Activated CD8-positive, alpha-beta memory T cell treated with anti-CD3 and anti-CD28 coated beads, Interleukin-2, amount 50 U/mL, for 24 hours (primary cell): Measurements from ENCODE around the gene CPE.
"Not testable (repeated sequence)": the region's sequence is repeated elsewhere in the genome, so short reads cannot be mapped to it uniquely, and the experiment has no call there.

Experiments used
- DNase-seq: peaks from one replicate; pipeline ENCODE4 v3.0.0-alpha.2; 2020; ENCODE audit errors: extremely low read depth

Gene CPE

DNA sequence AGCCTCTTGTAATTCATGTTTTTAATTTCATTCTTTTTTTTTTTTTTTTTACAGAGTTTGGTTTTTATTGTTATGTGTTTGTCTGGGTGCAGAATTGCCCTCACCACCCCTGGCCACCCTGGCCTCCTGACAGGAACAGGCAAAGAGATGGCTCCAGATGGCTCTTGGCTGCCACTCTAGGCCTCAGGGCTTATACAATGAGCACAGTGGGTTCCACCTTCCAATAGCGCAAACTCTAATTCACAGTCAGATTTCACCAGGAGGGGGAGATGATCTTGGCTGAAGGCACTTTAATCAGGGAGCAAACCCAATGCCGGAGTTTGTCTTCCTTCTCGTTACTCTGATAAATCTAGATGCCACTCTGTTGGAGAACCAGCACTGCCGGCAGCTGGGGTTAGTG lies 24.8 kb downstream of the CPE start:
- DNase-seq, result no peak

GRCh38 chr4:165404080-165404479 lies 25.3 kb downstream of the CPE start:
- DNase-seq, result no peak

DNA sequence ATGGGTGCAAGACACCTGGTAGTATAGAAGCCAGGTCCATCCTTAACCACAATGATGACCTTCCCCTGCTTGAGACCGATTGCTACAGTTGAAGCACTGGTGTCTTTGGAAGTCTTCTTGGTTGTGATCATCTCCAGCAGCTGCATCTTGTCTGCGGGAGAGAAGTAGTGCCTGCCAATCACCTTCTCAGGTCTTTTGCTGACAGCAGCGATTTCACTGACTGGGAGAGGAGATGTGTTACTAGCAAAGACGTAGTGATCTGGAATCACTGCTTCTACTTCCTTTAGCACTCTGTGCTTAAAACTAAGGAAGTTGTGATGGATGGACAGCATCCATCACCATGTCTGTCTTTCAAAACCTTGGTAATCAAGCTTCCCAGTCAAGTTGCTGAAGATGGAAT lies 25.9 kb downstream of the CPE start:
- DNase-seq, result no peak

DNA sequence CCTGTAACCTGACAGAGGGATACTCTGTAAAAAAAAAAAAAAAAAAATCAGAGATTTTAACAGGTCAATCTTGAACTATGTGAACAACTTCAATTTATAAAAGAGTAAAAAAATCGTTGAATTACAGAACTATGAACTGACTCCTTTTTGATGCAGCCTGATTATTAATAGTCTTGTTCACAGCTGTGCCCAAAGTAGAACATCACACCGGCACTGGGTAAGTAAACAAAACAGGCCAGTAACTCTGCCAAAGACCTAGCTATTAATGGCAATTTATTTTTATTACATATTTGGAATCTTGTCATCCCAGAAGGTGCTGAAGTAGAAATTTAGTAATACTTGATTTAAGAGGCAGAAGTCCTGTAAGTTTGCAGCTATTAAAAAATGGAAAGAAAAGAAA lies 31.4 kb downstream of the CPE start:
- DNase-seq, result no peak

DNA sequence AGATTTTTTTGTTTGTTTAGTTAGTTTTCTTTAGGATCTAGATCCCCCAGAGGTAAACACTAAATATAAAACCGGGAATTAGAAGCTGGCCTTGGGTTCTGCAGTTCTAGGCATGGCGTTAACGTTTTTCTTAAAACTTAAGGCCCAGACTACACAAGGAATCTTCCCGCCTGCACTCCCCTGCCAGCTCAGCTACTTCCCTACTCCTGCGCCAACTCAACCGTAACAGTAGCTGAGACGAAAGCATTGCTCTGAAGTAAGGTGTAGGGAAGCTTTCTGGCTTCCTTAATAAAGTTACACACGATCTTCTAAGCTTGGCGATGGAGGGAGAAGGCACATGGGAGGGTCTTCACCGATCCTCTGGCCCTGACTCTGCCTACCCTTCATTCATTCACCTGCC lies 37.1 kb downstream of the CPE start:
- DNase-seq, result no peak

DNA sequence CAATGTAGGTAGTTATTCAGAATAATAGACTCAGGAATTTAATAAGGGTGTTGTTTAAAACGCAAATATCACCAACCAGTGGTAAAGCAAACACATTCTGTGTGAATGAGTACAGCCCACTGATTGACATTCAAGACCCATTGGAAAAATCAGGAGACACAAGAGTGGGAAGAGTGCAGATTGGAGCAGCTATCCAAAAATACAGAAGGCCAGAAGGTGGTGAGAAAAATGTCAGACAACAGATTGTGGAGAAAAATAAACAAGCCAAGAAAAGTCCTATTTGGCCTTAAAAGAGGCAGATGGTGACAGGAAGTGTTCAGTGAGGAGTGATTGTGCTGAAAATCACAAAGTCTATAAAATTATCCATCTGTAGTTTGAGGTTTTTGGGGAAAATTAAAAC lies 39.3 kb downstream of the CPE start:
- no peak for DNase-seq

- no peak for DNase-seq
Observed at GRCh38 chr4:165425629-165426028, 46.8 kb downstream of the CPE start.

DNA sequence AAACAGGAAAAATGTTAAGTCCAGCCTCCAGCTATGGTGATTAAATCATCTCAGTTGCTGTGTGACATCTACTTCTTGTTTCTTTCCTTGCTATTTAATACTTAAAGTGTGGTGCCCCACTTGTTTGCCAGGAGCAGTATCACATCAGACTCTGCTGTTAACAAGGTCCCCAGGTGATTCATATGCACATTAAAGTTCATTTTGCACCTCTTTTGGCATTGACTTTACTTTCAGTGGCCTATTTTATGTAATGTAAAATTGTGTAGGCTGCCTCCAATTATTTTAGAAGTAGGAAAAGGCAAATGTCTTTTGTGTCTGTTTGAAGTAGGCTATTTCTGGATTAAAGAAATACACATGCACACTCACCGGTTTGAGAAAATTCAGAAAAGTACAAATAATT lies 47.5 kb downstream of the CPE start:
- no peak for DNase-seq

GRCh38 chr4:165426823-165427222 lies 48.0 kb downstream of the CPE start:
- no peak for DNase-seq

DNA sequence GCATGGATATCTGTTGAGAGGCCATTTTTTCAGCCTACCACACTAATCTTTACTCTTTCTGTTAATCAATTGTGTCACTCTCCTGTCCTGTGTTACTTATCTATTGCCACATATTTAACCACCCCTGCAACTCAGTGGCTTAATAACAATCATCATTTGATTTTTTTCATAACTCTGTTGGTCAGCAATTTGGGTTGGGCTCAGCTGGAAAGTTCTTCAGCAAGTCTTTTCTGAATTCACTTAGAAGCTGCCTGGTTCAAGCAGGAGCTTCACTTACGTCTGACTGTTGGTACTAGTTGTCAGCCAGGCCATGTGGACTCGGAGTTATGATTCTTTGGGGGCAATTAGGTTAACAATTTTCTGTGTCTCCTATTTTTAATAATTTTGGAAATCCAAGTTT lies 50.1 kb downstream of the CPE start:
- DNase-seq, result no peak

GRCh38 chr4:165433529-165433928 lies 54.7 kb downstream of the CPE start:
- DNase-seq, result no peak

- no peak for DNase-seq
Observed at GRCh38 chr4:165437691-165438090, 58.9 kb downstream of the CPE start.

DNA sequence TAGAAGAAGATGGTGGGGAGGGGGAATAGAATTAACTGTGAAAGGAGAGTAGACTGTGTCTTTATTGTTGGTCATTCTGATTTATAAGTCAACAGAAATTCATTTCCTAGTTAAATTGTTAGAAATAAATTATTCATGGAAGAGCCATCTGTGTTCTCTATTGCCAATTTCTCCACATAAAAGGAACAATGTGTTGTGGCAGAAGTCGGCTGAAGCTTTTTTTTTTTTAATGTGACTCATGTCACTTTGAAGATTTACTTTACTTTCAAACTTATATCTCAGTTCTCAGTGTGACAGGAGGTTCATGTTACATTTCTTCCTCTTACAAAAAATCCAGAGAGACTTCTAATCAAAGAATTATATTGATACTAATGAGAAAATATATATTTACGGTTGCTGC lies 60.5 kb downstream of the CPE start:
- no peak for DNase-seq

- DNase-seq, result no peak
Observed at GRCh38 chr4:165439981-165440380, 61.2 kb downstream of the CPE start.

GRCh38 chr4:165440415-165441158 lies 61.8 kb downstream of the CPE start:
- no peak for DNase-seq

- no peak for DNase-seq
Observed at GRCh38 chr4:165443276-165443675, 64.5 kb downstream of the CPE start.

GRCh38 chr4:165448700-165449099 lies 69.9 kb downstream of the CPE start:
- no peak for DNase-seq

DNA sequence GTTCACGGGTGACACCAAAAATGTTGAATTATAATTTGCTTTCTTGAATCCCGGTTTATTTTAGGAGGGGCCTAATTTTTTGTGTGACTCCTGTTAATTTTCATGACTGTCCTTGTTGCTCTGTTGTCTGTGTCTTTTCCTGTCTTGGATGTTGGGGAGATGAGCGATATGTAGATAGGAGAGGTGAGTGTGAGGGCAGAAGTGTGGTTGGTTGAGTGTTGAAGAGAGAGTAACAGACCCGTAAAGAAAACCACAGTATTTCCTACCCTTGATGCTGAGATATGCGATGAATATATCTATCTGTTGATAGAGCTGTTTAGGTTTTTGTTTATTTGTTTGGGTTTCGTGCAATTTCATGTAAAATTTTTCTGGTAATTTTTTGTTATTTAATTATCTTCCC lies 70.5 kb downstream of the CPE start:
- no peak for DNase-seq

DNA sequence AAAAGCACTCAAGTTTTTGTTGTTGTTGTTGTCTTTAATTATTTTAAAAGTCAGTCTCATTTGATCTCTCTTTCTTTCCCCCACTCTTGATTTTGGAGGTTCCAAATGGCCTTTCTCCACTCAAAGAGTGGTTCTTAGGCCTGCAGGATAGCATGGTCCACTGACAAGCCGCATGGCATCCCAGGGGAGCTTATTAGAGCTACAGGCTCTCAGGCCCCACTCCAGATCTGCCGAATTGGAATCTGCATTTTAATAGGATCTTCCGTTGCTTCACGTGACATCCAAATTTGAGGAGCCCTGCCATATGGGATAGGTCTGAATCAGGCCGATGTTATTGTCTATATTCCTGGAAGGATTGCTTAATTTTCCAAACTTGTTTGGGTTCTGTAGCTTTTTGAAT lies 72.1 kb downstream of the CPE start:
- DNase-seq, result no peak

DNA sequence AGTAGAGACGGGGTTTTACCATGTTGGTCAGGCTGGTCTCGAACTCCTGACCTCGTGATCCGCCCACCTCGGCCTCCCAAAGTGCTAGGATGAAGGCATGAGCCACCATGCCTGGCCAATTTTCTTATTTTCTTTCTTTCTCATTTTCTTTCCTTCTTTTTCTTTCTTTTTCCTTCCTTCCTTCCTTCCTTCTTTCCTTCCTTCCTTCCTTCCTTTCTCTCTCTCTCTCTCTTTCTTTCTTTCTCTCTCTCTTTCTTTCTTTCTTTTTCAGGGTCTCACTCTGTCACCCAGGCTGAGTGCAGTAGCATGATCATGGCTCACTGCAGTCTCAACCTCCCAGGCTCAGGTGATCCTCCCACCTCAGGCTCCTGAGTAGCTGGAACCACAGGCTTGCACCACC lies 74.3 kb downstream of the CPE start:
- not testable (repeated sequence) for DNase-seq

GRCh38 chr4:165454426-165454825 lies 75.6 kb downstream of the CPE start:
- DNase-seq, result no peak

GRCh38 chr4:165457793-165458192 lies 79.0 kb downstream of the CPE start:
- DNase-seq, result no peak

- no peak for DNase-seq
Observed at GRCh38 chr4:165458471-165458870, 79.7 kb downstream of the CPE start.

DNA sequence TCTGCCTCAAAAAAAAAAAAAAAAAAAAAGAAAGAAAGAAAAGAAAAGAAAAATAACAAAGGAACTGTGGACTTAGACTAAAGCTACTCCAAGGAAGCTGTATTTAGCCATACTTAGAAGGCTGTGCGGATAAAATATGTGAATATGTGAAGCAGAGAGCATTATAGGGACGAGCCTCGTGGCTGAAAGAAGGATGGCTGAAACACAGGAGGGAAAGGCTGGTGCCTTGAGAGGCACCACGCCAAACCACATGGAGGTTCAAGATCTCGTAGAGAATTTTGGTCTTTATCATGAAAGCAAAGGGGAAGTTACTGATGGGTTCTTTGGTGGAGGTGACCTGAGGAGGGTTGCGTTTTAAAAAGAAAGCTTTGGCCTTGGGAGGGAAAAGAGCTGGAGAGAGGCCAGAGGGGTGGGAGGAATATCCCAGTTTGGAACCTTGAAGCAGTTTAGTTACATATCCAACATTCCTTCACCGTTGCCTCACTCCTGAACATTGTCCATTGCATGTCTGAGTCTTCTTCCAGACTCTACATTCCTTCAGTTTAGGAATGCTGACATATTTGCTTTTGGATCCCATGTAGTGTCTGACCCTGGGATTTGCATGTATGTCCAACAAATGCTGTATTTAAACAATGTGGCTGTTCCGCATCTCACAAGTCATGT lies 82.5 kb downstream of the CPE start:
- no peak for DNase-seq
